Measurements from ENCODE around the gene ITGA3. TPM values are rescaled to one million over a fixed set of nuclear protein-coding genes. Genes with fewer than 3 reads are reported as not detected.
"Not testable (repeated sequence)": the region's sequence is repeated elsewhere in the genome, so short reads cannot be mapped to it uniquely, and the experiment has no call there.

ITGA3 gene
- total RNA-seq, 1 donor from 2014 or later, result 50.8 TPM

DNA sequence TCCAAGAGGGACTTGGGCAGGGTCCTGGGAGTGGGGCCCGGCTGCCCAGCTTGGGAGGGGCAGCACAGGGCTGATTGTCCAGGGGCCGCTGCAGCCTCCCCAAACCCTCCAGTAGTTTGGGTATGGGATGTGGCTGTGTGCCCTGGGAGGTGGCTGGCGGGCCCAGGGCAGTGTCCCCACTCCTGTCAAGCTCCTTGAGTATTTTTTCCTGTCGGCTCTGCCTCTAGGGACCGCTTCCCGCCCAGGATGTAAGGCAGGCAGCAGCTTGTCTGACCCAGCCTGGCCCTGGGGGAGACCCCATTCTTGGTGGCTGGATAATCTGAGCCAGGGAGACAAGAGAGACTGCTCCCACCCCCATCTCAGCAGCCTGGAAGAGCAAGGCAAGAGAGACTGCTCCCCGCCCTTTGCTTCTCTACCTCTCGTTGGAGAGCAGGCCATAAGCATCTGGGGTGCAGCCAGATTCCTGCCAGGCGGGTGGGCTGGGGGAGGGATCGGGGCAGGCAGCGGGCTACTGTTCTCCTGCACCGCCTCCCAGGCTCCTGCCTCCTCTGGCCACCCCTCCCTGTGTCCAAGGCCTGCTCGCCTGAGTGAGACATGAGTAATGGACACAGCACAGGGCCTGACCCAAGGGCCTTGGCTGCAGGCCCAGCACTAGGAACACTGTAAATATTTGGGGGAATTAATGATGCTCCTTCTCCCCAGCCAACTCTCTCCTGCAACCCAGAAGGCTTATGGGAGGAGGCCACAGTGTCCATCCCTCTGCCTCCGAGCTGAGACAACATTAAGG is 18.4 kb upstream of the ITGA3 start:
- H3K4me1 ChIP-seq, result peaks cover 24% of the 10 kb centered on the region
- intact Hi-C loops (cut with DNase I), result no loop called here
- no peaks in the 10 kb centered on the region for H3K27me3 ChIP-seq
- no peaks in the 10 kb centered on the region for H3K9me3 ChIP-seq
- H3K4me3 ChIP-seq, result no peak overlapping the region
- no peak overlapping the region for H3K27ac ChIP-seq
- TF ChIP-seq POLR2AphosphoS5 (IDR thresholded peaks at IDR 0.05; ENCODE audit: insufficient read depth in 1 of 2, low read depth in 1 of 2), result no peak
- no peak for TF ChIP-seq POLR2A (IDR thresholded peaks at IDR 0.05)
- TF ChIP-seq CTCF (IDR thresholded peaks at IDR 0.05), result no peak
- peak in 1 of 2 donors; percentile 83 for DNase-seq (ENCODE audit: extremely low spot score in 2 of 2)
- no peaks in the 10 kb centered on the region for H3K36me3 ChIP-seq

- H3K27me3 ChIP-seq, result no peaks in the 10 kb centered on the region
- no peaks in the 10 kb centered on the region for H3K9me3 ChIP-seq
- no peak for DNase-seq (ENCODE audit: extremely low spot score in 2 of 2)
- H3K27ac ChIP-seq, result no peak overlapping the region
- intact Hi-C loops (cut with DNase I), result no loop called here
- H3K36me3 ChIP-seq, result no peaks in the 10 kb centered on the region
- no peak overlapping the region for H3K4me3 ChIP-seq
- TF ChIP-seq POLR2A (IDR thresholded peaks at IDR 0.05) (no peak), CTCF (IDR thresholded peaks at IDR 0.05) (no peak), POLR2AphosphoS5 (IDR thresholded peaks at IDR 0.05; ENCODE audit: insufficient read depth in 1 of 2, low read depth in 1 of 2) (no peak)
- peaks cover 21% of the 10 kb centered on the region for H3K4me1 ChIP-seq
Observed at GRCh38 chr17:50039058-50039457, 16.9 kb upstream of the ITGA3 start.

DNA sequence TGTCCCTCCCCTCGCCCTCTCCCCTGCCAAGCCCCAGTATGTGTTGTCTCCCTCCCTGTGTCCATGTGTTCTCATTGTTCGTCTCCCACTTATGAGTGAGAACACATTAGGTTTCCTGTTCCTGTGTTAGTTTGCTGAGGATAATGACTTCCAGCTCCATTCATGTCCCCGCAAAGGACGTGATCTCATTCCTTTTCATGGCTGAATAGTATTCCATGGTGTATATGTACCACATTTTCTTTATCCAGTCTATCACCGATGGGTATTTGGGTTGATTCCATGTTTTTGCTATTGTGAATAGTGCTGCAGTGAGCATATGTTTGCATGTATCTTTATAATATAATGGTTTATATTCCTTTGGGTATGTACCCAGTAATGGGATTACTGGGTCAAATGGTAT is 15.4 kb upstream of the ITGA3 start:
- intact Hi-C loops (cut with DNase I), result not testable (repeated sequence)
- H3K4me1 ChIP-seq, result peaks cover 21% of the 10 kb centered on the region

GRCh38 chr17:50042211-50042610 is 13.7 kb upstream of the ITGA3 start:
- H3K9me3 ChIP-seq, result no peaks in the 10 kb centered on the region
- DNase-seq (ENCODE audit: extremely low spot score in 2 of 2), result no peak
- no peaks in the 10 kb centered on the region for H3K36me3 ChIP-seq
- no peak overlapping the region for H3K4me3 ChIP-seq
- TF ChIP-seq POLR2A (IDR thresholded peaks at IDR 0.05), result no peak
- TF ChIP-seq CTCF (IDR thresholded peaks at IDR 0.05), result no peak
- TF ChIP-seq POLR2AphosphoS5 (IDR thresholded peaks at IDR 0.05; ENCODE audit: insufficient read depth in 1 of 2, low read depth in 1 of 2), result no peak
- peaks cover 16% of the 10 kb centered on the region for H3K4me1 ChIP-seq
- H3K27me3 ChIP-seq, result no peaks in the 10 kb centered on the region
- H3K27ac ChIP-seq, result no peak overlapping the region
- intact Hi-C loops (cut with DNase I), result no loop called here

More for the DNA sequence above, 15.4 kb upstream of the ITGA3 start:
- H3K27me3 ChIP-seq; H3K36me3 ChIP-seq; DNase-seq (ENCODE audit: extremely low spot score in 2 of 2); H3K27ac ChIP-seq; H3K4me3 ChIP-seq; H3K9me3 ChIP-seq: not testable (repeated sequence)

DNA sequence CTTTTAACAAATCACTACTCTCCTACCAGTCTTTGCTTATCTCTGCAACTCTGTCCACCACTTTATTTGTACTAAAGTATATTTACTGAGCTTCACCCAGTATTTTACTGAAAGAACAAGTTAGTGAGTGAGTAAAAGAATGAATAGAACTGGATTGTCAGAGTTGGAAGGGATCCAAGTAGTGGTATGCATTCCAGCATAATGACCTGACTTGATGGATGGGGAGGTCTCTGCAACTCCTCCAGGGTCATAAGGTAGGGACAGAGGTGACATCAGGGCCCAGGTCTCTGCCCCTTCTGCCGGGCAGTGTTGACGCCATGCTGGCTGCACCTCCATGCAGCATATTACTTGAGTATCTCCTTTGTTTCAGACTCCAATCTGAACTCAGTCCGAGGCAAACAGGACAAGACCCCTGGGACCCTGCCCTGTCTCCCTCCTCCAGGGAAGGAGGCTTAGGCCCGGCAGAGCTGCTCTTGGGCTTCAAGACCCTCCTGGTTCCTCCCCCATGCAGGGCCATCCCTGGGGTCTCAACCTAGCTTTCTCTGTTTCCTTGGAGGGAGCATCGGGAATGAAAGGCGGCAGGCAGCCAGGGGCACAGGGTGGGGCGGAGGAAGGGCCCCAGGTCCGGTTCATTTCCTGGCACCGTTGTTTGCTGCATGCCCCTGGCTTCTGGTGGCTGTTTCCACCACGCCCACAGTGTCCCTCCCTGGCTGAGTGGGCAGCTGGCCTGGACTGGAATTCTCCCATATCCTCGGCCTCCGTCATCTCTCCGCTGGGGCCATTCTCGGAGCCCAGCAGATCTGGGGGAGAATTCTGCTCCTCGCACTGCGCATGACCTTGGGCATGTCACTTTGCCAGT is 12.4 kb upstream of the ITGA3 start:
- Histone ChIP-seq H3K27ac (no peak overlapping the region), H3K9me3 (no peaks in the 10 kb centered on the region), H3K4me1 (peaks cover 5% of the 10 kb centered on the region), H3K27me3 (no peaks in the 10 kb centered on the region), H3K4me3 (no peak overlapping the region), H3K36me3 (no peaks in the 10 kb centered on the region)
- DNase-seq (ENCODE audit: extremely low spot score in 2 of 2), result no peak
- TF ChIP-seq CTCF (IDR thresholded peaks at IDR 0.05), result no peak
- TF ChIP-seq POLR2AphosphoS5 (IDR thresholded peaks at IDR 0.05; ENCODE audit: insufficient read depth in 1 of 2, low read depth in 1 of 2), result peak; percentile 20 to 44
- TF ChIP-seq POLR2A (IDR thresholded peaks at IDR 0.05), result no peak
- intact Hi-C loops (cut with DNase I), result no loop called here
